ENCODE results near the gene RANBP9. TPM values are rescaled to one million over a fixed set of nuclear protein-coding genes. Genes with fewer than 3 reads are reported as not detected.
A peak's percentile ranks its signal among the peaks of the same experiment; 100 is the strongest.

The RANBP9 gene
- total and polyA plus RNA-seq, 9 of the 15 experiments (the other 6 are each of a cell fraction or from before 2014, with no cell fraction given), result 27.5 to 130 (median 61.5) TPM

GRCh38 chr6:13672904-13673303, 38.7 kb downstream of the RANBP9 start:
- DNase-seq (ENCODE audit: extremely low read depth in 1 of 4, low spot score in 3 of 4), result no peak
- FAIRE-seq, result no peak
- Histone ChIP-seq H2AFZ (ENCODE audit: low read depth, low read length) (no peak overlapping the region), H3K36me3 (ENCODE audit: control insufficient read depth, insufficient read depth, low read length) (peaks cover 28% of the 10 kb centered on the region; the same call in 2 of the 3 replicates), H3K27me3 (ENCODE audit: control insufficient read depth in 2 of 2, insufficient read depth in 2 of 2, low read length in 2 of 2) (no peaks in the 10 kb centered on the region), H3K9me3 (replicated peaks; ENCODE audit: control insufficient read depth, insufficient read depth, low read depth, low read length) (peaks cover 13% of the 10 kb centered on the region; the same call in 1 of the 2 replicates), H3K4me1 (replicated peaks in 1 of 2; ENCODE audit: control insufficient read depth in 2 of 2, insufficient read depth in 2 of 2, low read length in 2 of 2) (peaks cover 12 to 30% of the 10 kb centered on the region in 2 experiments; a peak in 4 of 5 replicates), H3K9me1 (ENCODE audit: control insufficient read depth, insufficient read depth, low read length) (no peaks in the 10 kb centered on the region), H3K27ac (ENCODE audit: extremely low read depth, low read depth, low read length) (peak overlapping the region; percentile 89; the same call in 2 of the 3 replicates), H4K20me1 (replicated peaks; ENCODE audit: control insufficient read depth, insufficient read depth, low read length) (no peaks in the 10 kb centered on the region), H3K9ac (ENCODE audit: insufficient read depth in 1 of 2, low read depth in 2 of 2, low read length in 2 of 2) (peak overlapping the region in 1 of 2 experiments; percentile 81; a peak in 2 of 4 replicates), H3K79me2 (ENCODE audit: control insufficient read depth, insufficient read depth, low read length) (peaks cover 100% of the 10 kb centered on the region), H3K4me3 (no peak overlapping the region), H3K4me2 (ENCODE audit: insufficient read depth, low read length) (peak overlapping the region; percentile 75; the same call in 1 of the 2 replicates)
- ChIA-PET CTCF (ENCODE audit: low intra/inter-chr PET ratio) (no interaction called here), POLR2A (interaction anchor here (1.1 to 2.6 kb wide), 6 partner anchors 8 to 36 kb away, joined by 4 to 10 read pairs (median 6); no protein-coding TSS in a partner anchor)
- BruUV-seq (replicated peaks), result TSS peak; percentile 9
- intact Hi-C loops (cut with micrococcal nuclease) (no loop called here), in situ Hi-C loops (cut with MboI) (no loop called here)
- ATAC-seq, result no peak
- TF ChIP-seq ZNF512 (tag; IDR thresholded peaks at IDR 0.05) (0 out of 2 replicates have a peak, but pooled peaks have one; percentile 23), TBL1XR1 (IDR thresholded peaks at IDR 0.05; ENCODE audit: low read length in 2 of 2) (0 out of 4 replicates have a peak, but pooled peaks of 1 of the 2 experiments have one; percentile 30), KHSRP (IDR thresholded peaks at IDR 0.05) (no peak), MLLT1 (IDR thresholded peaks at IDR 0.05) (peak; percentile 49 to 79; a peak in 2 of 4 replicates), SRSF9 (IDR thresholded peaks at IDR 0.05; ENCODE audit: borderline replicate concordance, low read depth, low read length) (no peak), SMARCA5 (IDR thresholded peaks at IDR 0.05) (0 out of 2 replicates have a peak, but pooled peaks have one; percentile 21), PHTF2 (CRISPR knock-in tag; IDR thresholded peaks at IDR 0.05) (no peak), NR0B1 (IDR thresholded peaks at IDR 0.05; ENCODE audit: partially characterized antibody) (no peak), PHB2 (IDR thresholded peaks at IDR 0.05; ENCODE audit: low read depth) (0 out of 2 replicates have a peak, but pooled peaks have one; percentile 23), ZNF583 (CRISPR knock-in tag; IDR thresholded peaks at IDR 0.05) (no peak), IRF9 (tag; IDR thresholded peaks at IDR 0.05) (no peak), LEF1 (IDR thresholded peaks at IDR 0.05) (0 out of 2 replicates have a peak, but pooled peaks have one; percentile 23), PBX2 (CRISPR knock-in tag; IDR thresholded peaks at IDR 0.05; ENCODE audit: low read depth) (no peak), PBX2 (tag; conservative IDR thresholded peaks at IDR 0.05; ENCODE audit: low read depth) (no peak), ZFX (CRISPR knock-in tag; IDR thresholded peaks at IDR 0.05) (no peak)

Measured in K562 (cell line).